A172 (cell line): ENCODE measurements around the gene TMC4. TPM values are rescaled to one million over a fixed set of nuclear protein-coding genes. Genes with fewer than 3 reads are reported as not detected.
"Not testable (repeated sequence)": the region's sequence is repeated elsewhere in the genome, so short reads cannot be mapped to it uniquely, and the experiment has no call there.

Source experiments
- DNase-seq: peaks from one replicate; pipeline ENCODE4 v3.0.0-alpha.2; 2015; ENCODE audit warnings: low spot score
- total RNA-seq: library from RNA; depleted of rRNA; stranded (reverse); fragments of >200 nt; shearing (Covaris generic); gene quantifications from 2 replicates; pipeline ENCODE4 v1.2.3, GENCODE V29; 2014

The TMC4 gene
- total RNA-seq, 1 experiment from 2014 or later = not detected

DNA sequence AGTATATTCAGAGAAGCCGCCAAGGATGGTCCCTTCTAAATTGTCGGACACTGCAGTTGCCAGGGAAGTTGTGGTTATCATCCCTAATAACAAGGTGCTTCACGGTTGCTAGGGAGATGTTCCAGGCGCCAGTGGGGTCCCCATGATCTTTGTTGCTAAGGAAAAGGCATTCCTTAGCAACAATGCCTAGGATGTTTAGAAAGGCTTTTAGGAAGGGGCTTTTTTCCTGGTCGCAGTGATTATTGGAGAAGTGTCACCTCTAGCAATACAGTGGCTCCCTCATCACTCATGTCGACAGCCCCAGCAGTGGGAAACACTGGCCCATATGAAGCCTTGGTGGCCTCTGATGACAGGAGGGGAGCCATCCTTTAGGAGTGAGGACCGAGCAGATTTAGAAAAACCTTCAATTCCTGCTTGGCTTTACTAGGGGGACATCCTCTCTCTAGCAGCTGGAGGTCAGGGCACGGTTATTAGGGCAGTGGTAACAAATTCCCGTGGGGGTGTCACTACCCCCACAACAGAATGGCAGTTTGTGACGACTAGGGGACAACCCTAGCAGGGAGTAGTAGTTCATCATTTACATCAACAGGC lies 6.4 kb upstream of the TMC4 start:
- DNase-seq = no peak

- no peak for DNase-seq
Measured at GRCh38 chr19:54178581-54179261, 5.8 kb upstream of the TMC4 start.

- DNase-seq = no peak
Measured at GRCh38 chr19:54173951-54174834, 1.2 kb upstream of the TMC4 start.

DNA sequence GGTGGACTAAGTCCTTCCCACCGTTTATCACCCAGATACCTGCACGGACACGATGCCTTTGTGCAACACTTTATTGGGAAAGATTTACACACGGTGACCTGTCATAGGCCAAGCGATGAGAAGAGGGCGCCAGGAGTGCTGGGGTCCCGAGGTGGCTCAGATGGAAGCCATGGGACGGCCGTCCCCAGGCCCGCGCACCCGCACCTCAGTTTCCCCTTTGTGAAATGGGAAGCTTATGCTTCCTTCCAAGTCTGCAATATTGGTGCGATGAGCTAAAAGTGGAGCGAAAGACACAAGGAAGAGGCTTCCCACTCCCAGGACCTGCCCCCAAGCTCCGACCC lies 369 bp upstream of the TMC4 start:
- DNase-seq = no peak

GRCh38 chr19:54171736-54172431 lies 1.1 kb downstream of the TMC4 start:
- DNase-seq = not testable (repeated sequence)

GRCh38 chr19:54169149-54169740 lies 3.7 kb downstream of the TMC4 start:
- DNase-seq = no peak

DNA sequence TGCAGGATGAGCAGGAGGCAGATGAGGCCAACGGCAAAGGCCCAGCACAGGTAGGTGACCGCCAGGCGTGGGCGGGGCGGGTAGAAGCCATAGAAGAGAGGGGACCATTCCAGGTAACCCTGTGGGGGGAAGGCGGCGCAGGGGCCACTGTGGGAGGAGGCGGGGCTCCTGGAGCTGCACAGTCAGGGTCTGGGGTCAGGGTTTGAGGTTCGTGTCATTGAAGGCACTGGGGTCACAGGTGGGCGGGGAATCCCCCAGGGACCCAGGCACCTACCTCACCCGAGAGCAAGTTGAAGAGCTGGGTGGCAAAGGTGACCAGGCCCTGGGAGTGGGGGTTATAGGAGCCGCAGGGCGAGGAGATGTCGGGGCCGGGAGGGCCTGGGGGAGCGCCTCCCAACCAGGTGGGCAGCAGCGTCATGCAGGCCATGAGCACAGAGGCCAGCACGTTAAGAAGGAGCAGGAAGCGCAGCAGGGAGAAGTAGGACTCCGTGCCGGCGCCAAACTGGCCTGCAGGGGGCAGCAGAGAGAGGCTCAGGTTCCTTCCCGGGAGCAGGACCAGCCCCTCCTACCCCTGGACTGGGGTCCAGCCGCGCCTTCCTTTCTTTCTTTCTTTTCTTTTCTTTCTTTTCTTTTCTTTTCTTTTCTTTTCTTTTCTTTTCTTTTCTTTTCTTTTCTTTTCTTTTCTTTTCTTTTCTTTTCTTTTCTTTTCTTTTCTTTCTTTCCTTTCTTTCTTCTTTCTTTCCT lies 4.6 kb downstream of the TMC4 start:
- peak; percentile 93 for DNase-seq

GRCh38 chr19:54165222-54165621 lies 7.7 kb downstream of the TMC4 start:
- DNase-seq = no peak

- DNase-seq = no peak
Measured at GRCh38 chr19:54164369-54165068, 8.4 kb downstream of the TMC4 start.

GRCh38 chr19:54162884-54163283 lies 10.1 kb downstream of the TMC4 start:
- DNase-seq = no peak

- DNase-seq = no peak
Measured at GRCh38 chr19:54162241-54162805, 10.6 kb downstream of the TMC4 start.

DNA sequence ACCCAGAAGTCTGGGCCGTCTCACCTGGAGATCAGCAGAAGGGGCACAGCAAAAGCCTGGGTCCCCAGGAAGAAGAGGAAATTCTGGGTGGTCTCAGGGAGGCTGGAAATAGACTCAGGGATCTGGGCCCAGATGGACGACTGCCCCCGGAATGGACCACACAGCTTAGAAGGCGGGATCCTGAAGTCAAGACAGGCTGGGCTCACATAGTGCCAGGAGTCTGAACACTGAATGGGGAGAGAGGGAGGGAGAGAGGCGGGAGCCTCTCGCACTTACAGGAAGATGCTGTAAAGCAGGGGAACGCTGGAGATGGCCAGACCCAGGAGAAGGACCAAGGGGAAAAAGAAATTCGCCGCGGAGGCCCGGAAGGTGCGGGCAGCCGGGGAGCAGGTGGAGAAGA lies 12.1 kb downstream of the TMC4 start:
- DNase-seq = no peak

DNA sequence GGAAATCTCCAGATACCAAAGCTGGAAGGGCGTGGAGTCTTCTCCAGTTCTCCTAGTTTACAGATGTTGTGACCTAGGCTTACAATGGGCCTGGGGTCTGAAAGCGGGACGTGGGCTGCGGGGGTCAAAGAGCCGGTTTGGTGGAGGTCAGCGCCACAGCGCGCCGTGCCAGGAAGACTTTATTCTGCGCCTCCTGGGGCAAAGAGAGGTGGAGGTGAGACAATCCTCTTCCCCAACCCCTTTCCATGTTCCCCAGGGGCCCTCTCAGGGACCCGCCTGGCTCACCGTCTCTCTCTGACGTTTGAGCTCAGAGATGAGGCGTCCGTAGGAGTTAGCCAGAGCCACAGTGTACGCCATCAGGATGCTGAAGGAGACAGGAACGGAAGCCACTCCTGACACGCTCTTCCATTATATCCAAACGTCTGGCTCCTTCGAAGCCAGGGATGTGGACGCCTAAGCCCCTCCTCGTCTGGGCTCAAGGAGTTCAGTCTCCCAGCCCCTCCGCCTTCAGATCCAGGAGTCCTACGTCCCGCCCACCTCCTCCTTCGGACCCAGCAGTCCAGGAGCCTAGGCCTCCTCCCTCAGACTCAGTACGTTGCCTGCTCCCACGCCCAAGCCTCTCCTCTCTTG lies 12.7 kb downstream of the TMC4 start:
- no peak for DNase-seq

DNA sequence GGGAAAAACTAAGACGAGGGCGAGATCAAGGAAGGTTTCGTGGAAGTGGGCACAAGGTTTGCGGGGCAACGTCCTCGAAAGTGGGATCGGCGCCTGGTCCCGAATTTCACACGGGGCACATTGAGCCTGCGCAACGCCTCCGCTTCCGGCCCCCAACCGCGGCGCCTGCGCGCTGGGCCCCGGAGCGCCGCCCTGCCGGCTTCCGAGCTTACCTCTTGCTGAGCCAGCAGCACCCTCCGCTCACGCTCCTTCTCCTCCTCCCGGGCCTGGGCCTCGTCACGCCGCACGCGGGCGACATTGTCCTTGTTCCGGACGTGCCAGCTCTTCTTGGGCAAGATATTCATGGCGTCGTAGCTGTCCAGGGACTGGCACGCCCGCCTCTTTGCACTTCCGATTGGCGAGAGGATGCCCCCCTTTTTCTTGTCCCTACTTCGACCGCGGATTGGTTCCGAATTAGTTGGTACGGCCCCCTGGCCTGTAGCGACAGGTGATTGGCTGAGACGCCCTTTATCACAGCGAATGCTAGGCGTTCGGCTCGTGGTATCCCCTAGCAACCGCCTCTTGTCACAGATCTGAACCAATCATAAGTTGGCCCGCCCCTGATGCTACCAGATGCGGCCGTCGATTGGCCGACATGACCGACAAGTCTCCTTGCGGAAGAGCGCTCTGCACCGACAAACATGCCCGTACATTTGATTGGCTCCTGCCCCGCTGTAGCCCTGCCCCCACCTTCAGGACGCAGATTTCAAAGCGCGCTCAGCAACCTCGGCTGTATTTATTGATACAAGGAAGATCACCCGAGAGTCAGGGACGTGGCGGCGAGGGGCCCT lies 13.4 kb downstream of the TMC4 start, which contains the start of gene LENG1:
TSS of gene LENG1 (minus strand) at position 370 of the 830 bp plus-strand sequence. CDS start at position 344, 26 bp downstream.
- DNase-seq = peak; percentile 100

DNA sequence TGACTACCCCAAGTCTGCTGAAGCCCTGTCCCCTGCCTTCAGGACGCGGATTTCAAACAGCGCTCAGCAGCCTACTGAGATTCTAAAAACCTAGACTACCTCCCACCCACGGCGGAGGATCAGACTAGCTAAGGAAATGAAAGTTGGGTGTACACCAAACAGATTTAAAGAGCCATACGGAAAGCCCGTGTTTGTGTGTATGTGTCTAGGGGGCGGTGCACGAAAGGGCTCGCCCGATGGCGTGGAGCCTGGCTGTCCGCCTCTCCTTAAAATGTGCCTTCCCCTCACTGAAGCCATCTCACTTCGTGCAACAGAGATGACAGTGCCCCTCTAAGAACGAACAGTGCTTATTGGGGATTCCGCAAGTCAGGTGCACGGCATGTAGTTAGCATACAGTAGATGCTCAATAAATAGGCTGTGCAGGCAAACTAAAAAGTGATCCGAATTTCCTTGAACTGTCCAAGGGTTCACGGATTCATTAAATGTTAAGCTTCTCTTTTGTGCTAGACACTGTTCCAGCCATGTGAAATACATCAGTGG lies 14.1 kb downstream of the TMC4 start:
- peak; percentile 46 for DNase-seq

- DNase-seq = no peak
Measured at GRCh38 chr19:54156953-54157352, 16.0 kb downstream of the TMC4 start.

- no peak for DNase-seq
Measured at GRCh38 chr19:54156490-54156889, 16.5 kb downstream of the TMC4 start.

DNA sequence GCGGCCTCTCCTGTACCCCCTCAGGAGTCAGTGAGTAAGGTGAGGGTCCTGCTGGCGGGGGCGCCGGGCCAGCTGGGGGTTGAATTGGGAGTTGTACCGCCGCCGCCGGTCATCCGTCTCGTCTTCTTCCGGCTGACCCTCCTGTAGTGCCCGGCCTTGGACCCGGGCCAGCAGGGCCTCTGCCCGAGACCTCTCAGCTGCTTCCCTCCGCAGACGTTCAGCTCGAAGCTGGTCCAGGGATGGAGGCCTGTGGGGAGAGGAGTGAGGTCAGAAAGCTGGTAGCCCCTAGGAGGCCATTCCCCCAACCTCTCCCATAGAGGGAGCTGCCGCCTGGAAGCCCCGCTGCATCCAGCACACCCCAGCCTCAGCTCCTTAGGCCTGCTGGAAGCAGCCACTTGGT lies 17.3 kb downstream of the TMC4 start:
- DNase-seq = no peak
